HG02884 (cell line): ENCODE measurements around the gene RASSF5.
A peak's percentile ranks its signal among the peaks of the same experiment; 100 is the strongest.

Source experiments
- ATAC-seq: cut with Tn5 transposase; IDR thresholded peaks from one replicate; pipeline ENCODE4 v1.9.1; 2021; ENCODE audit warnings: mild to moderate bottlenecking, moderate library complexity; ENCODE audit not compliant: unreplicated experiment

RASSF5 gene

DNA sequence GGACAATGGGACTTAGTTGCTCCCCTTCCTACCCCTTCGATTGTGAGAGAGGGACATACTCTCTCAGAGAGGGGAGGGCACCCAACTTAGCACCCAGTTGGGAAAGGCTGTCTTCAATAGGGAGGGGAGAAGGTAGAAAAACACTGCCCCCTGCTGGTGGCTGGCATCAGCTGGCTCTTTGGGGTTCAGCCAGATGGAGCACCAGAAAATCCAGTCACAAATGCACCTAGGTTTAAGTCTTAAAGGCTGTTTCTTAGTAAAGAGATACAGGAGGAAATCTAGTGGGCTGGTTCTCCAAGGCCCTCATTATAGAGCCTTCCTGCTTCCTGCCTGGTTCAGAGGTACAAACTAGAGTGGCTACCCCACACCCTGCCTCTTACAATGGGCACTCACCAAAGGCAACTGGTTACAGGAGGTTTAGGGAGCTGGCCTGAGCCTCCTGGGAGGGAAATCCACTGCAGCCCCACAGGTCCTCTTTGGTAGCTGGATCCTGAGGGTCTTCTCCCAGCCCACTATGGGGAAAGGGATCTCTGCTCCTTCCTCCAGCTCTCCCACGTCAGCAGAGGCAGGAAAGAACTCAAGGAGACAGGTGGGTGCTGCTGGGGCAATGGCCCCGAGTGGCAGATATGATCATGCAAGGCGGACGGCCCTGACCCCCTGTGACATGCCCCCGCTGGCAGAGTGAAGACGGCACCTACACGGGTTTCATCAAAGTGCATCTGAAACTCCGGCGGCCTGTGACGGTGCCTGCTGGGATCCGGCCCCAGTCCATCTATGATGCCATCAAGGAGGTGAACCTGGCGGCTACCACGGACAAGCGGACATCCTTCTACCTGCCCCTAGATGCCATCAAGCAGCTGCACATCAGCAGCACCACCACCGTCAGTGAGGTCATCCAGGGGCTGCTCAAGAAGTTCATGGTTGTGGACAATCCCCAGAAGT lies 76.6 kb downstream of the RASSF5 start:
- ATAC-seq = no peak

DNA sequence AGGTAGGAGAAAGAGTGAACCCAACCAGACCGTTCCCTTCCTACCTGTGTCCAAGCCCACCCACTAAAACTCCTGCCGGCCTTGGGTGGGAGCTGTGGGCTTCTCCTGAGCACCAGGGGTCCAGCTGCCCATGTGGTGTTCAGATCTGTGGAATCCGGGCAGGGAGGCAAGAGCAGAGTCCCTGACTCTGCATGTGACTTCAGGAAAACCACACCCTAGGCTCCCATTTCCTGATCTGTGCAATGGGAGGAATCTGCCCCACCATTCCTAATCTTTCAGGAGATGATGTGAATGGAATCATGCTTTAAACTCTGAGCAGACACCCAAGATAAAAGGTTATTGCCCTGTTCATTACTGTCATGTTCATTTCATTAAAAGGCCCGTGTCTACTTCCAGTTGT lies 77.4 kb downstream of the RASSF5 start:
- ATAC-seq = no peak

DNA sequence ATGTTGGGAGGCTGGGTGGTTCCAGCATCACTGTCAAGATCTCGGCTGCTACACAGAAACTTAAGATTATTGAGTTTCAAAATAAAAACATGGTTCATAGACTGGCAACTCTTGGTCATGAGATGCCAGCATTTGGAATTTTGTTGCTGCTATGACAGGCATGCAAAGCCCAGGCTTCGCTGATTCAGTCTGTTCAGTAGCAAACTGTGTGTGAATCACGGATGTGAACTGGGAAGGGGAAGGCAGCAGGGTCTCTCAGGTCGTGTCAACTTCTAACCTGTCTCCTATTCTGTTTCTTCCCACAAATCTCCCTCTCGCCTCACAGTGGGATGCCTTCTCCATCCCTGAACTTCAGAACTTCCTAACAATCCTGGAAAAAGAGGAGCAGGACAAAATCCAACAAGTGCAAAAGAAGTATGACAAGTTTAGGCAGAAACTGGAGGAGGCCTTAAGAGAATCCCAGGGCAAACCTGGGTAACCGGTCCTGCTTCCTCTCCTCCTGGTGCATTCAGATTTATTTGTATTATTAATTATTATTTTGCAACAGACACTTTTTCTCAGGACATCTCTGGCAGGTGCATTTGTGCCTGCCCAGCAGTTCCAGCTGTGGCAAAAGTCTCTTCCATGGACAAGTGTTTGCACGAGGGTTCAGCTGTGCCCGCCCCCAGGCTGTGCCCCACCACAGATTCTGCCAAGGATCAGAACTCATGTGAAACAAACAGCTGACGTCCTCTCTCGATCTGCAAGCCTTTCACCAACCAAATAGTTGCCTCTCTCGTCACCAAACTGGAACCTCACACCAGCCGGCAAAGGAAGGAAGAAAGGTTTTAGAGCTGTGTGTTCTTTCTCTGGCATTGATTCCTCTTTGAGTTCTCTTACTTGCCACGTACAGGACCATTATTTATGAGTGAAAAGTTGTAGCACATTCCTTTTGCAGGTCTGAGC lies 79.4 kb downstream of the RASSF5 start:
- ATAC-seq = no peak

DNA sequence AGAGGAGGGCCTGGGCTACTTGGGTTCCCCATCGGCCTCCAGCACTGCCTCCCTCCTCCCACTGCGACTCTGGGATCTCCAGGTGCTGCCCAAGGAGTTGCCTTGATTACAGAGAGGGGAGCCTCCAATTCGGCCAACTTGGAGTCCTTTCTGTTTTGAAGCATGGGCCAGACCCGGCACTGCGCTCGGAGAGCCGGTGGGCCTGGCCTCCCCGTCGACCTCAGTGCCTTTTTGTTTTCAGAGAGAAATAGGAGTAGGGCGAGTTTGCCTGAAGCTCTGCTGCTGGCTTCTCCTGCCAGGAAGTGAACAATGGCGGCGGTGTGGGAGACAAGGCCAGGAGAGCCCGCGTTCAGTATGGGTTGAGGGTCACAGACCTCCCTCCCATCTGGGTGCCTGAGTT lies 80.6 kb downstream of the RASSF5 start:
- no peak for ATAC-seq

DNA sequence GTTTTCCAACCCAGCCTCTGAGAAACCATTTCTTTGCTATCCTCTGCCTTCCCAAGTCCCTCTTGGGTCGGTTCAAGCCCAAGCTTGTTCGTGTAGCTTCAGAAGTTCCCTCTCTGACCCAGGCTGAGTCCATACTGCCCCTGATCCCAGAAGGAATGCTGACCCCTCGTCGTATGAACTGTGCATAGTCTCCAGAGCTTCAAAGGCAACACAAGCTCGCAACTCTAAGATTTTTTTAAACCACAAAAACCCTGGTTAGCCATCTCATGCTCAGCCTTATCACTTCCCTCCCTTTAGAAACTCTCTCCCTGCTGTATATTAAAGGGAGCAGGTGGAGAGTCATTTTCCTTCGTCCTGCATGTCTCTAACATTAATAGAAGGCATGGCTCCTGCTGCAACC lies 81.2 kb downstream of the RASSF5 start:
- ATAC-seq = no peak

DNA sequence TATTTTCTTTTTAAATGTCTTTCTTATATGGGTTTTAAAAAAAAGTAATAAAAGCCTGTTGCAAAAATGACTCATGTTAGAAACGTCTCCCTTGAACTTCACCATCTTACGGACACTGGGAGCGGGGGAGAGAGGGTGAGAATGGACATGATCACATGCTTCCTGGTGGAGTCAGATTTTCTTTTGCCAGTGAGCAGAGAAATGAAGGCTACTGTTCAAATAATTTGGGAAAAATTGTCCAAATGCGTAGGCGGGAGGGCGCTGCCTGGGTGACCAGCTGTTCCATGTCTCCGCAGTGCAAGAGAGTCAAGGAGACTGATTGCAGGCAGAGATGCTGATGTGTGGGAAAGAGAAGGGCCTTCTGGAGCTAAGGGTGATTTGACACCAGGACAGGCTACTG lies 81.9 kb downstream of the RASSF5 start:
- ATAC-seq = no peak

DNA sequence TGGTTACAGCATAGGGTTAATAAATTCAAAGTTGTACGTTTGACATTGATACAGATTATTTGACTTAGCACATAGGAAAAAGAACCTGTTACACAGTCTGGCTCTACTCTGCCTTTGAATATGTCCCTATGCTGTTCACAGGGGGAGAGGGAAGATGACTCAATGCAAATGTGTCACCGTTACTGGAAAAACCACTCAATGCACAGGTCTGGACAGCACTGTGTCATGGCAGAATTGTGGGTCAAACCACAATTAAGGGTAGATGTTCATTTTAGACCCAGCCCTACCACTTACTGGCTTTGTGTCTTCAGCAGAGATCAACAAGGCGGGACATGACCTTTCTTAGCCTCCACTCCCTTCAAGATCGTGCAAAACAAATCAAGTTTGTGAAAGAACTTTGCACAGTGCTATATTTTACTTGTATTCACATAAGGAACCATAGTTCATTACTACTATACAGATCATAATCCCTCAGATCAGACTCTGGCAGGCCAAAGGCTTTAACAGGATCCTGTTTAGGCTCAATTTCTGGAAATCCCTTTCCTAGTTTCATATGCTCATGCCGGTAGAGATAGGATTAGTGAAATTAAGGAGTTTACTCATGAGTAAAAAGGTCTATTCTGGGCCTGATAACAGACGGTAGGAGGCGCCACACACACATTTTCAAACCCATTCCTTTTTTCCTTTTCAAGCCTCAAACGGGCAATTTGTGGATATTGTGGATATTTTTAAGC lies 82.9 kb downstream of the RASSF5 start:
- ATAC-seq = no peak

DNA sequence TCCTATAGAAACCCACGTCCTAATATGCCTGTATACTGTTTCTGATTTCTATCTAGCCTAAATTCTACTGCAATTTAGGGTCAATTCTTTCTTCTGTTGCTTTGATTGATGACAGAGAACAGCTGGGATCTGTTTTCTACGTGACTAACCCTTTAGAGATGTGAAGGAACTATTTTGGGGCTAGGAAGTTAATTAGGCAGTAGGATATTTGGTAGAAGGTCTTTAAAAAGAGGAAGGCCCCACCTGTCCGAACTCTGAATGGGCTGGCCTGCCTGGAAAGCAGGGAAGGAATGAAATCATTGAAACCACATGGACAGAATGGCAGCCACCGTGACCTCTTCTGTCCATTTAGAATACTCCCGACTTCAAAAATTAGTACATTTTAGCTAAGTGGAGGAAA lies 83.9 kb downstream of the RASSF5 start:
- no peak for ATAC-seq

DNA sequence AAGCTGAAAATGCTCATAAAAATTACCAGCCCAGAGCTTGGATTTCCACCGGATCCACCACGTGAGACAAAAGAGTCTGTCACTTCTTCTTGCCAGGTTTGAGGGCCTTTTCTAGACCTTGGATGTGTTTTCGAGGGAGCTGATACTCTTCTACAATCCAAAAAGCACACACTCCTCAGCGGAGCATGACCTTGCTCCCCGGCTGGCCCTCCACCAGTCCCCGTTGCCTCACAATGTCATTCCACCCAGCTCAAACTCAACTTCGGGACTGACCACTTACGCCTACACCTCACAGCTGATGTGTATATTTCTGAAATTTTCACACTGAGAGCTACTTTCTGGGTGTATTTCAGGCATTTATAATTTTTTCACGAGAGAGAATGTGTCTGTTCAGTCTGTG lies 84.4 kb downstream of the RASSF5 start:
- ATAC-seq = no peak

DNA sequence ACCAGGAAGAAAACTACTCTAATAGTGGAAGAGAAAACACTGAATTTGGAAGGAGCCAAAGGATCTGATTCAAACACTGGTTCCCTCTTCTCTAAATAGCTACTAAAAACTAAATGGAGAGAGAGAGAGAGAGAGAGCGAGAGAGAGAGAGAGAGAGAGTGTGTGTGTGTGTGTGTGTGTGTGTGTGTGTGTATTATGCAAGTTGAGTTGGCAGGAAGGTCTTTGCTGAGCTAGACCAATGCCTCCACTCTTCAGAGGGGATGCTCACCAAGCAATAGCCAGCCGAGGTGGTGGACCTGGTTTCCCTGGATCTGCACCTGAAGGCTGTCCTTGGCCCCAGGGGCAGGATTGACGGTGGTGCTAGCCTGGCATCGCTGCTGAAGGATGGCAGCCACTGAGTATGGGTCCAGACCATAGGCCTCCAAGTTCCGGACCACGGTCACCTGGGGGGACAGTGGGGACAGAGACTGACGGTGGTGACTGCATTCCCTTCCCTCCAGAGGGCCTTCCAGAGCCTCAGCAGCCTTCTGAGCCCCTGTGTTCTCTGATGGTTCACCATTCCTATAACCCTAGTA lies 86.1 kb downstream of the RASSF5 start:
- no peak for ATAC-seq

DNA sequence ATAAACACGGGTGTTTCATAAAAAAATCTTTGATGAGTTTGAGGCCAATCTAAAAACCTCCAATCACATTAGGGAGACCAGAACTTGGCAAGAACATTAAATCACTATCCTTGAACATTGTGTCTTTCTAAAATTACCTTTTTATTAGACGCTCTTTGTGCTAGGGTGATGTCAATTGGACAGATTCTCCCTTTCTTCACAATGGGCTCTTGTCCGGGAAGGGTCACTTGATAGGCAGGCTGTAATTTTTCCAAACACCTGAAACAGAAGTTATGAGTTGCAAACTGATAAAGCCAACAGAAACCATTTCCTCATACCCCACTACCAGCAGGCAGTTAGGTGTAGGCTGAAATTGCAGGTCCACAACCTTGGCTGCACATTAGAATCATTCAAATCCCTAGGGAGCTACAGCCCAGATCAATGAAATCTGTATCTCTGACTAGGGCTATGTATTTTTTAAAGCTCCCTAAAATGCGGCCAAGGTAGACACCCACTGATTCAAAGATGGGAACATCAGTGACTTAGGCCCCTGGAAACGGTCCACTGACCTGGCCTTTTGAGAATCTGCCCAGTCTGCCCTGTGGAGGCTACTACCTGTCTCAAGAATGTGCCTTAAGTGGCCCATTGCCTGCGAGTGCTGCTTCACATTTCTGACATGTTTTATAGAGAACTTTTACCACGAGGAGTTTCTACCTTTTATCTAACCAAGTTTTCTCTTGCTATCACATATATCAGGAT lies 88.4 kb downstream of the RASSF5 start:
- no peak for ATAC-seq

DNA sequence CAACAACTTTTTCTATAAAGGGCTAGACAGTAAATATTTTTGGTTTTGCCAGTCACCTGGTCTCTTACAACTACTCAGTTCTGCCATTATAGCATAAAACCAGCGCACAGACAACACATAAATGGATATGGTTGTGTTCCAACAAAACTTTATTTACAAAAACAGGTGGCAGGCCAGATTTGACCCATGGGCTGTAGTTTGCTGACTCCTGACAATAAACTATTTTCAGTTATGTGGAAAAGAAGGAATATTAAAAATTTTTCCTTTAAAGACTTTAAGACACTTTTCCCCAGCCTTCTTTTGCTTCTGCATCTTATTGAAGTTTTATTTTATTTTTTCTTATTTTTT lies 89.0 kb downstream of the RASSF5 start:
- no peak for ATAC-seq

DNA sequence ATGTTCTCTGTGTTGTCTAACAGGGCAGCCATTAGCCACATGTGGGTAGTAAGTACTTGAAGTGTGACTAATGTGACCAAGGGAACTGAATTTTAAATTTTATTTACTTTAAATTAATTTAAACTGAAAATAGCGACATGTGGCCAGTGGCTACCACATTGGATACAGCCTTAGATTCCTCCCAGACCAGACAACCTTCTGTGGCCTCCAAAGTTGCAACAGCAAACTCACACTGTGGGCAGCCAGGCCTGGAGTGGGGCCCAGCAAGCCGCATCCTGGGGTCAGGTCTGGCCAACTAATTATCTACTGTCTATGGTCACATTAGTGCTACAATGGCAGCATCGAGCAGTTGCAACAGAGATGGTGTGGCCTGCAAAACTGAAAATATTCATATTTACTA lies 93.2 kb downstream of the RASSF5 start:
- no peak for ATAC-seq

DNA sequence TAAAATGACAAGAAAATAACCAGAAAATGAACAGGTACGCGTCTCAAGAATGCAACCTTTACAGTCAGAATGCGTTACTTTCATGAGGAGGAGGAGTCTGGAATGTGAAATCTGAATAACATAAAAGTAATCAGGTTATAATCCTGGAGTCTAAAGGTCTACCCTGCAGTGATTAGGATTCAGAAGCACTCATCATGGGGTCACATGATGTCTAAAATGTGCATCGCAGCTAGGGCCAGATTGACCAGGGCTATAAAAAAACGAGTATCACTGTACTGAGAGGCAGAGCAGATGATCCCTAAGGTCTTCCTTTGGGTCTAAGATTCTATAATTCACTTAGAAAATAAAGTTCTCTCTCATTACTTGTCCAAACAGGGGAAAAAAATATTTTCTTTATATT lies 97.5 kb downstream of the RASSF5 start:
- no peak for ATAC-seq

DNA sequence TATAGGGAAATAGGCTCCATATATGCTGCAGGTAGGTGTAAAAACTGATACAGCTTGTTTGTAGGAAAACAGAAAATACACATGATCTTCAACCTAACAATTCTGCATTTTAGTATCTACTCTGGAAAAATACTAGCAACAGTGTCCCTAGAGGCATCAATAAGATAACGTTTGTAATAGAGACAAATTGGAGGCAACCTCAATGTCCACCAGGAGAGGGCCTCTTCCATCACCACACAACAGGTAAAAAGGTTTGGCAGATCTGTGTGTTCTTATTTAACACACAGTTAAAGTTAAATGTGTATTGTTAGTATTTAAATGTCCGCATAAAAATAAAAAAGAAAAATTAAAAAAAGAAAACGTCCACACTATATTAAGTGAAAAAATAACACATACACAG lies 99.5 kb downstream of the RASSF5 start:
- ATAC-seq = no peak

DNA sequence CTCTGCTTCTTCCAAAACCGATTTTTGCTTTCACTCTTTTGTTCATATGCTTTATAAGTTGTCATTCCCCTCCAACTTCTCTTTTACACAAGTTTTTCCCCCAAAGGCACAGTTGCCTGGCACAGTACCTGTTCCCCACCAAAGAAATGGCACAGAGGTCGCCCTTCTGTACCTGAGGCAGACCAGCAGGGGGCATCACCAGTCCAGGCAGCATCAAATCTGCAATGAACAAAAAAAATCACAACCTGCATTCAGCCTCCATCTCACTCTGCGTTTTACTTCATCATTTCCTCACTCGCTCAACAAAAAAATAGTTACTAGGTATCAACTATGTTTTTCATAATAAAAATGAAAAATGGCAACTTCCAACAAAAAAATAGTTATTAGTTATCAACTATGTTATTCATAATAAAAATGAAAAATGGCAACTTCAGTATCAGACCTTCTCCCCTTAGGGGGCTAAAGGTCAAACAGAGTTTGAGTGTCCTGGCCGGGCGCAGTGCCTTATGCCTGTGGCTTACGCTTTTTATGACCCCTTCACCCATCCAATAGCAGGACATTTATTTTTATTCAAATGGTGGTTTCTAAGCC lies 100.9 kb downstream of the RASSF5 start:
- no peak for ATAC-seq

DNA sequence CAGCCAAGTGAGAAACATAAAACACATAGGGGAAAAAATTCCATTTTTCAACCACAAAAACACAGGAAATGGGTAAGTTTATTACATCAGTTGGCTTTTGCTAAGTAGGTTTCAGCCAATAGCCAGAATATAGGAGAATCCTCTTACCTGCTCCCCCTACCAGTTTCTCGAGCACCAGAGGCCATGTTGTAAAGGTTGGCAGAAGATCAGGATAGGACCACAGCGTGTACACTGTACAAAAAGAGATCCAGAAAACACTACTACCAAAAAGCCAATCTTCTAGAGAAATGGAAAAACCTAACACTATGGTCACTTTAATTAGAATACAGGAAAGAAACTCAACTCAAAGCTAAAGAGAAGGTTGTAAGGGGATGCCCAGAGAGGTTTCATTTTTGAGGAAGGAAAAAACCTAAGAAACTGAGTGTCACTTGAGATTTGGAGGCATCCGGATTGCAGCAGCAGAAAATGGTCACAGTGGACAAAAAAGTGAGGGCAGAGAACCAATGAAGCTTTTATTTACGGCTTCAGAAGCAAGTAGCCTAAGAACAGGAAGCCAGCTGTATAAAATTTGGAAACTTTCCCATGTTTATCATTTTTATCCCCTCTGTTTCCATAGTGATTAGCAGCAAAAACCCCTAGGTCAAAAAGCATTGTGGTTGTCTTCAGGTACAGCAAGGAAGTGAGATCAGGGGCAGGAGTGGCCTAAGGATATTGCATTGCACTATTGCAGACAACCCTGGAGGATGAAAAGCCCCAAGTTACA lies 102.1 kb downstream of the RASSF5 start:
- ATAC-seq = no peak

DNA sequence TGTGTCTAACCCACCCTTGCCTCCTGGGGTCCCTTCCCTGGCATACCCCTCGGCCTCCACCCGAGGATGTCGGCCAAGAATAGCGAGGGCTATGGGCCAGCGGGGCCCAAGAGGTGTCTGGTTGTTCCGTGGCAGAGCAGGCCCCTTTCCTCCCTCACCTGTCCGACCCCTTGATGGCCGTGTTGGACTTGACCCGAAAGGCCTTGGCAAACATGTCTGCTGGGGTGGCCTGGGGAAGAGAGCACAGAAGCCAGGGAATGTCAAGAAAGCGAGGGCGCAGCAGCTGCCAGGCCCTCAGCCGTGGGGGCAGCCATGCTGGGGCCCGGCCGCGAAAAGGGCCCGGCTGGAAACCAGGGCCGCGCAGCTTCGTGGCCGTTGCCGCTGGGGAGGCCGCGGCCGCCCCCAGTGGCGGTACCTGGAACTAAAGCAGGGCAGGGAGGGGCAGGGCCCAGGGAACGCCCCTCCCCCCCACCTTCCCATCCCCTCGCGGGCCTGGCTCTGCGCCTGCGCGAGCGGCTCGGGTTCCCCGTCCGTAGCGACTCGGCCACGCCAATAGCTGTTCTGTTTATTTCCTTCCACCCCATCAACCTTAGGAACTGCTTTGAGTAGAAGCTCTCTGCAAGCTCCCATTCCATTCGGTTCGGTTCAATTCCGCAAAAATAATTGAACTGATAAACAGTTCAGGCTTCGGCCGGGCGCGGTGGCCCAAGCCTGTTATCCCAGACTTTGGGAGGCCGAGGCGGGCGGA lies 105.0 kb downstream of the RASSF5 start, which contains the start of gene EIF2D:
Gene EIF2D (minus strand): TSS at position 337 of the 748 bp plus-strand sequence. CDS start 123 bp downstream, at position 214.
- ATAC-seq = peak; percentile 84
